Measurements from ENCODE around the gene DNAH5. TPM values are rescaled to one million over a fixed set of nuclear protein-coding genes. Genes with fewer than 3 reads are reported as not detected.

Gene DNAH5
- total RNA-seq, 6 experiments from 2014 or later = 1.1 to 1.9 (median 1.3) TPM

DNA sequence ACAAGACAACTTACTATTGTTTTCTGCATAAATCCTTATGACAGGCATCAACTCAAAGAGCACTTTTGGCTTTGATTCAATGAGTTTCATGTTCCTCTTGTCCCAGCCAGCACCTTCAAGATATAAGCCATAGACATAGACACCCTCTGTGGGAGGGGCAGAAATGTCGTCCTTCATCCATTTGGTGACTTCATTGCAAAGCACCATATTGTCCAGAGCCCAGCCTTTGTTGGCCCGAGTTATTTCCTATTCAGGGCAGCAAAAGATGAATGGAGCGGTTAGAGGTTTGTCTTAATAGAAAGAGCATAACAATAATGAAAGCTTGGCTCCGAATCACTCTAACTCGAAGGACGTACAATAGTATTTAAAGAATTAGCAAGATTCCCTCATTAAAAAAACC, 243.9 kb downstream of the DNAH5 start:
- no peaks in the 10 kb centered on the region for H3K4me1 Mint-ChIP-seq (ENCODE audit: low read depth)
- H3K36me3 Mint-ChIP-seq (ENCODE audit: low read depth) = no peaks in the 10 kb centered on the region
- H3K4me3 Mint-ChIP-seq = no peak overlapping the region
- H3K27ac Mint-ChIP-seq = no peak overlapping the region
- TF ChIP-seq, protein P1, sequence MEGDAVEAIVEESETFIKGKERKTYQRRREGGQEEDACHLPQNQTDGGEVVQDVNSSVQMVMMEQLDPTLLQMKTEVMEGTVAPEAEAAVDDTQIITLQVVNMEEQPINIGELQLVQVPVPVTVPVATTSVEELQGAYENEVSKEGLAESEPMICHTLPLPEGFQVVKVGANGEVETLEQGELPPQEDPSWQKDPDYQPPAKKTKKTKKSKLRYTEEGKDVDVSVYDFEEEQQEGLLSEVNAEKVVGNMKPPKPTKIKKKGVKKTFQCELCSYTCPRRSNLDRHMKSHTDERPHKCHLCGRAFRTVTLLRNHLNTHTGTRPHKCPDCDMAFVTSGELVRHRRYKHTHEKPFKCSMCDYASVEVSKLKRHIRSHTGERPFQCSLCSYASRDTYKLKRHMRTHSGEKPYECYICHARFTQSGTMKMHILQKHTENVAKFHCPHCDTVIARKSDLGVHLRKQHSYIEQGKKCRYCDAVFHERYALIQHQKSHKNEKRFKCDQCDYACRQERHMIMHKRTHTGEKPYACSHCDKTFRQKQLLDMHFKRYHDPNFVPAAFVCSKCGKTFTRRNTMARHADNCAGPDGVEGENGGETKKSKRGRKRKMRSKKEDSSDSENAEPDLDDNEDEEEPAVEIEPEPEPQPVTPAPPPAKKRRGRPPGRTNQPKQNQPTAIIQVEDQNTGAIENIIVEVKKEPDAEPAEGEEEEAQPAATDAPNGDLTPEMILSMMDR (IDR thresholded peaks at IDR 0.05) = no peak
- H3K27me3 Mint-ChIP-seq (ENCODE audit: insufficient read depth) = peaks cover 3% of the 10 kb centered on the region
- DNase-seq = no peak
- H3K9me3 Mint-ChIP-seq = no peaks in the 10 kb centered on the region

DNA sequence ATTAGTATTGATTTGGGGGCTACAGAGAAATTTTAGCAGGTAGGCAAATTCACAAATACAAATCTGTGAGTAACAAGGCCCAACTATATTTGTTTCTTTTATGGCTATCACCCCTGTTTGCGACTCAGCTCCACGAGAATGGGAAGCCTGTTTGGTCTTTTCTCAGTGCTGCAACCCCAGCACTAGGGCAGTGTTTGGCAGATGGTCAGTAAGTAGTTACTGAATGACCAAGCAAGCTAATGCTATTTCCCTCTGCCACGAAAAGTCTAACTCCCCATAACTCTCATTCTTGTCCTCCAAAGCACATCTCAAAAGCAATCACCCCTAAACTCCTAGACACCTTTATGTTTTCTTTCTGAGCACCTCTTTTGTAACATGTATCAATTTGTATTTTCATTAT, 245.6 kb downstream of the DNAH5 start:
- Mint-ChIP-seq H3K36me3 (ENCODE audit: low read depth) (no peaks in the 10 kb centered on the region), H3K27ac (no peak overlapping the region), H3K27me3 (ENCODE audit: insufficient read depth) (peaks cover 4% of the 10 kb centered on the region), H3K9me3 (no peaks in the 10 kb centered on the region), H3K4me1 (ENCODE audit: low read depth) (no peaks in the 10 kb centered on the region), H3K4me3 (no peak overlapping the region)
- TF ChIP-seq, protein P1 (IDR thresholded peaks at IDR 0.05) = no peak
- DNase-seq = no peak

DNA sequence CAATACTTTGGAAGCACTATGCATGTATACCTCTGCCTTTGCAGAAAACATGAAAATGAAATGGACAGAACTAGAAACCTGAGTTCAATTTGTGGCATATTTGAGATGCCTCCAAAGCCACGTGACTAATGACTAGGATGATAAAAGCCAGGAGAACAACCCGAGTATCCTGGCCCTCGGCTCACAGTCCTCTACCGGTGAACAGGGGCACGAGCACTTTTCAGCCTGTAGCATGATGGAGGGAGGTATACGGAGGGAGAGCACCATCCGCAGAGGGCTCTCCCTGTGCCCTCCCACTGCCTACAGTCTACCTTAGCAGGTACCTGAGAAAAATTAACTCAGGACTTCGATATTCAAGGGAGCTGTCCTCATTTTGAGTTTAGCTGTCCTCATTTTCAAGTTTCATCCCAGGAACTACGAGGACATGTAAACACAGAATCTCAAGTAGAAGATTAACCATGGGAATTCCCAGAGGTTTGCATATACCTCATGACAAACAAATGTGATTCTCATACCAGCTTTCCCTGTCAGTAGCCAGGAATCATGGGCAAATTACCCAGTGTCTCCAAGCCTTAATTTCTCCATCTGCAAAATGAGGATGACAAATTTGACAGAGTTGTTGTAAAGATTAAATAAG, 249.3 kb downstream of the DNAH5 start:
- Mint-ChIP-seq H3K4me1 (ENCODE audit: low read depth) (no peaks in the 10 kb centered on the region), H3K4me3 (no peak overlapping the region), H3K27me3 (ENCODE audit: insufficient read depth) (peaks cover 6% of the 10 kb centered on the region), H3K27ac (no peak overlapping the region), H3K9me3 (no peaks in the 10 kb centered on the region), H3K36me3 (ENCODE audit: low read depth) (no peaks in the 10 kb centered on the region)
- TF ChIP-seq, protein P1 (IDR thresholded peaks at IDR 0.05) = no peak
- DNase-seq = no peak

DNA sequence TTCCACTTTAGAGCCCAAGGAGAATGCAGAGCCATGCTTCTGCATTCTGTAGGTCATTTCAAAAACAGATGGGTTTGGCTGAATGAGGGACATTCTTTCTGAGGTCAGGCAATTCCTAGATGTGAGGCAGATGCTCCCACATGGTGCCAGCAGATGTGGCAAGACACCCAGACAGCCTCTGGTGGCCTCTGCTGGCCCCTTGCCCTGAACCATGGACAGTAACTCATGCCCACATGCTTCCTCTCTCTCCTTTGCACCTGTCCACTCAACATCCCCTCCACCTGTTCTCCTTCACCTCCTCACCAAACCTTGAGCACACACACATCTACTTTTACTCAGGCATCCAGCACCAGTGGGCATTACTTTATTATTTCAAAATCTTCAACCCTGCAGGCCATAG, 252.3 kb downstream of the DNAH5 start:
- Mint-ChIP-seq H3K4me3 (no peak overlapping the region), H3K27ac (no peak overlapping the region), H3K4me1 (ENCODE audit: low read depth) (no peaks in the 10 kb centered on the region), H3K9me3 (peaks cover 7% of the 10 kb centered on the region), H3K27me3 (ENCODE audit: insufficient read depth) (peaks cover 3% of the 10 kb centered on the region), H3K36me3 (ENCODE audit: low read depth) (no peaks in the 10 kb centered on the region)
- no peak for DNase-seq
- TF ChIP-seq, protein P1 (IDR thresholded peaks at IDR 0.05) = no peak

DNA sequence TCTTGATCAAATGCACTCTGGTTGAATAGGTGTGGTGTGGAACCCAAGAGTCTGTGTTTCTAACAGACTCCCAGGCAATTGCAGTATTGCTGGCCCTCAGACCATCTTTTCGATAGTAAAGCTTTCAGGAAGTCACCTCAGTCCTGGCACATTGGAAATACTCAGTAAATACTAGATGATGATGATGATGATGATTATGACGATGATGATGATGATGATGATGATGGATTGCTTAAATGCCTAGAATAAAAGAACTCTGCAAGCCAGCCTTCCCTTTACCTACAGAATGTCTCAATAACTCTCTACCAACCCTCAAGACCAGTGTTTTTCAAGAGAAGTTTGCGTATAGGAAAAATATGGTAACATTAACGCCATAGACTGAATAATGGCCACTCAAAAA, 268.0 kb downstream of the DNAH5 start:
- Mint-ChIP-seq H3K27me3 (ENCODE audit: insufficient read depth) (no peaks in the 10 kb centered on the region), H3K27ac (no peak overlapping the region), H3K4me3 (no peak overlapping the region), H3K36me3 (ENCODE audit: low read depth) (no peaks in the 10 kb centered on the region), H3K9me3 (no peaks in the 10 kb centered on the region), H3K4me1 (ENCODE audit: low read depth) (no peaks in the 10 kb centered on the region)
- no peak for DNase-seq
- TF ChIP-seq, protein P1 (IDR thresholded peaks at IDR 0.05) = no peak

DNA sequence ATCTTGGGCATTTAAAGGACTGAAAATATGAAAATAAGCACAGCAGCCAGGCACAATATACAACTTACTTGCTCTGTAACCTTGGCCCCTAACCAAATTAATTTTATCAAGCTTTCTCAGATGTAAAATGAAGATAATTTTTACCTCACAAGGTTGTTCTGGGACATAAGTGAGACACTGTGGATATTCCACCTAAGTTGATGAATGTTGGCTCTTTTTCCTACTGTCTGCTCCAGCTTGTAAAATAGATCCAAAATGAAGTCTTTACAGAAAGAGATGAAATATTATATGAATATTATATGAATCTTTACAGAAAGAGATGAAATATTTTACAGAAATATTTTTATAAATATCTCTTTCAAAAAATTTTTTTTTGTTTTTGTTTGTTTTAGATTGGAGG, 270.1 kb downstream of the DNAH5 start:
- no peak overlapping the region for H3K27ac Mint-ChIP-seq
- H3K4me3 Mint-ChIP-seq = no peak overlapping the region
- no peaks in the 10 kb centered on the region for H3K36me3 Mint-ChIP-seq (ENCODE audit: low read depth)
- no peaks in the 10 kb centered on the region for H3K27me3 Mint-ChIP-seq (ENCODE audit: insufficient read depth)
- H3K4me1 Mint-ChIP-seq (ENCODE audit: low read depth) = no peaks in the 10 kb centered on the region
- TF ChIP-seq, protein P1 (IDR thresholded peaks at IDR 0.05) = no peak
- no peak for DNase-seq
- no peaks in the 10 kb centered on the region for H3K9me3 Mint-ChIP-seq

Data from HFFc6 (cell line).